ENCODE data around the gene SGIP1.

SGIP1 gene

DNA sequence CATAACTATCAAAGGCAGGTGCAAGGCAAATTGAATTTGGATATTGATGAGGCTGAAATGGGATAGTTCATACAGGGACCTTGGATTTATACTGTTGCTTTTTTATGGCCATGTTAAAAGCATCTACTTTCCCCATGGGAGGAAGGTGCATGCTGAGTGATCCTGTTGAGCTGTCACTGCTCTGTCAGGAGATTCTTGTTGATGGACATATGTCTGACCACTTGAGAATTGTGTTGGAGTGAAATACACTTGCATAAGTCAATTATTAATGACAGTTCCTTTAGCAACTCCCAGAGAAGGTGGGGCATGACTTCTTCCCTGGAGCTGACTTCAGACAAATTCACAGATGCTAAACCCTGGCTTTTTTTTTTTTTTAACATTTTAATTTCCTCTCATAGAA lies 159.9 kb downstream of the SGIP1 start:
- ATAC-seq (ENCODE audit: low read depth) (no peak), DNase-seq (ENCODE audit: low spot score) (no peak)
- H3K4me1 ChIP-seq (ENCODE audit: insufficient read depth, poor library complexity, severe bottlenecking), result no peaks in the 10 kb centered on the region
- TF ChIP-seq, protein P1, sequence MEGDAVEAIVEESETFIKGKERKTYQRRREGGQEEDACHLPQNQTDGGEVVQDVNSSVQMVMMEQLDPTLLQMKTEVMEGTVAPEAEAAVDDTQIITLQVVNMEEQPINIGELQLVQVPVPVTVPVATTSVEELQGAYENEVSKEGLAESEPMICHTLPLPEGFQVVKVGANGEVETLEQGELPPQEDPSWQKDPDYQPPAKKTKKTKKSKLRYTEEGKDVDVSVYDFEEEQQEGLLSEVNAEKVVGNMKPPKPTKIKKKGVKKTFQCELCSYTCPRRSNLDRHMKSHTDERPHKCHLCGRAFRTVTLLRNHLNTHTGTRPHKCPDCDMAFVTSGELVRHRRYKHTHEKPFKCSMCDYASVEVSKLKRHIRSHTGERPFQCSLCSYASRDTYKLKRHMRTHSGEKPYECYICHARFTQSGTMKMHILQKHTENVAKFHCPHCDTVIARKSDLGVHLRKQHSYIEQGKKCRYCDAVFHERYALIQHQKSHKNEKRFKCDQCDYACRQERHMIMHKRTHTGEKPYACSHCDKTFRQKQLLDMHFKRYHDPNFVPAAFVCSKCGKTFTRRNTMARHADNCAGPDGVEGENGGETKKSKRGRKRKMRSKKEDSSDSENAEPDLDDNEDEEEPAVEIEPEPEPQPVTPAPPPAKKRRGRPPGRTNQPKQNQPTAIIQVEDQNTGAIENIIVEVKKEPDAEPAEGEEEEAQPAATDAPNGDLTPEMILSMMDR (IDR thresholded peaks at IDR 0.05; ENCODE audit: poor library complexity, severe bottlenecking), result no peak
- H3K36me3 ChIP-seq (ENCODE audit: low read depth), result no peaks in the 10 kb centered on the region
- H3K9me3 ChIP-seq (ENCODE audit: severe bottlenecking), result no peaks in the 10 kb centered on the region
- H3K27ac ChIP-seq (ENCODE audit: poor library complexity, severe bottlenecking), result no peak overlapping the region
- no peaks in the 10 kb centered on the region for H3K27me3 ChIP-seq (ENCODE audit: insufficient read depth, poor library complexity, severe bottlenecking)
- no peak overlapping the region for H3K4me3 ChIP-seq (ENCODE audit: severe bottlenecking)

DNA sequence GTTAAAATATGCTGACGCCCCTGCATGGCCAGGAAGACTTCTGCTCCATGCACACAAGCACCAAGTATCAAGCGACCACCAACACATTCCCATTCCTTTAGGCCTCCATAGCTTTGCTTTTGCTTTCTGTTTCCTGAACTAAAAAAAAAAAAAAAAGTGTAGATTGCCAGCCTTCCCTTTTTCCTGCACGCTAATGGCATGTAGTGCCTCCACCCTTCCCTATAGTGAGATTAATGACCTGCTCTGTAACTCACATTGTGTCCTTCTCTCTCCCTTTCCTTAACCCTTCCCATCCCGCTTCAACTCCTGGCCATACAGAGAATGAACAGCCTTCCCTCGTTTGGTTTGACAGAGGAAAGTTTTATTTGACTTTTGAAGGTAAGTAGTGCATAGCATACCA lies 161.2 kb downstream of the SGIP1 start:
- DNase-seq (ENCODE audit: low spot score) (no peak), ATAC-seq (ENCODE audit: low read depth) (no peak)
- H3K9me3 ChIP-seq (ENCODE audit: severe bottlenecking), result no peaks in the 10 kb centered on the region
- no peaks in the 10 kb centered on the region for H3K4me1 ChIP-seq (ENCODE audit: insufficient read depth, poor library complexity, severe bottlenecking)
- H3K27me3 ChIP-seq (ENCODE audit: insufficient read depth, poor library complexity, severe bottlenecking), result no peaks in the 10 kb centered on the region
- no peaks in the 10 kb centered on the region for H3K36me3 ChIP-seq (ENCODE audit: low read depth)
- H3K4me3 ChIP-seq (ENCODE audit: severe bottlenecking), result no peak overlapping the region
- TF ChIP-seq, protein P1 (IDR thresholded peaks at IDR 0.05; ENCODE audit: poor library complexity, severe bottlenecking), result no peak
- H3K27ac ChIP-seq (ENCODE audit: poor library complexity, severe bottlenecking), result no peak overlapping the region

DNA sequence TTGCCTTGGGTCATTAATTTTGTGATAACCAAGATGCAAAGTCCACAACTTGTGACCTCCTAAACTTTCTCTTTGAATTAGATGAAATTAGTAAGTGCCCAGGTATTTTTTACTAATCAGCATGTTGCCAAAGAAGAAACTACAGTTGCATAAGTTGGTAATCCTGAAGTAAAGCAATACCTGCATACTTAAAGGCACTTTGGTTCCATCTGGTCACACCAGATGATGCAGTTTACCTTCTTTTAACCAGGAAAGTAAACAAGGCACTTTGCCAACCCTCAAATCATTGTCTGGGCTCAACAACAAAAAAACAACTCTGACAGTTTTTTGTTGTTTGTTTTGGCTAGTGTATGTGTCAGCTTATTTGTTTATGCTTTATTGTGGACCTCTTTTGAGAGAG lies 162.8 kb downstream of the SGIP1 start:
- no peak overlapping the region for H3K27ac ChIP-seq (ENCODE audit: poor library complexity, severe bottlenecking)
- TF ChIP-seq, protein P1 (IDR thresholded peaks at IDR 0.05; ENCODE audit: poor library complexity, severe bottlenecking), result no peak
- H3K4me3 ChIP-seq (ENCODE audit: severe bottlenecking), result no peak overlapping the region
- no peaks in the 10 kb centered on the region for H3K36me3 ChIP-seq (ENCODE audit: low read depth)
- DNase-seq (ENCODE audit: low spot score) (no peak), ATAC-seq (ENCODE audit: low read depth) (no peak)
- no peaks in the 10 kb centered on the region for H3K9me3 ChIP-seq (ENCODE audit: severe bottlenecking)
- H3K4me1 ChIP-seq (ENCODE audit: insufficient read depth, poor library complexity, severe bottlenecking), result no peaks in the 10 kb centered on the region
- no peaks in the 10 kb centered on the region for H3K27me3 ChIP-seq (ENCODE audit: insufficient read depth, poor library complexity, severe bottlenecking)

DNA sequence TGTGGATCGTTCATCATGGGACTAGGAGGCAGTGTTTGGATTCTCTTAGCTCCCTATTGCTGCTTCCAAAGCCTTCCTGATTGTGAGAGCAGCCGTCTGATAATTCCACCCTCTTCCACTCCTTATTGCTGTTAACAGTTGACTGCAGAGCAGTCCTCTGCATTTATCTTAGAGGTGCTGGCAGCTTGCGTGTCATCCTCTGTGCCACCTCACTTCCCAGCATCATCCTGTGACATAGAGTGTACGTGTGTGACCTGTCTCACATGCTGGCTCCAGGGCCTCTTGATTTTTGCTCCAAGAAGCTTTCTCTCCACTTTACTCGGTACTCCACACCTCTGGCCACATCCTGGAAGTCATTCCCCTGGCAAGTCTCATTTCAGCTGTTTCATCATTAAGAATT lies 165.3 kb downstream of the SGIP1 start:
- H3K36me3 ChIP-seq (ENCODE audit: low read depth), result no peaks in the 10 kb centered on the region
- ATAC-seq (ENCODE audit: low read depth) (no peak), DNase-seq (ENCODE audit: low spot score) (no peak)
- TF ChIP-seq, protein P1 (IDR thresholded peaks at IDR 0.05; ENCODE audit: poor library complexity, severe bottlenecking), result no peak
- H3K4me1 ChIP-seq (ENCODE audit: insufficient read depth, poor library complexity, severe bottlenecking), result no peaks in the 10 kb centered on the region
- no peaks in the 10 kb centered on the region for H3K27me3 ChIP-seq (ENCODE audit: insufficient read depth, poor library complexity, severe bottlenecking)
- no peak overlapping the region for H3K27ac ChIP-seq (ENCODE audit: poor library complexity, severe bottlenecking)
- no peaks in the 10 kb centered on the region for H3K9me3 ChIP-seq (ENCODE audit: severe bottlenecking)
- H3K4me3 ChIP-seq (ENCODE audit: severe bottlenecking), result no peak overlapping the region

DNA sequence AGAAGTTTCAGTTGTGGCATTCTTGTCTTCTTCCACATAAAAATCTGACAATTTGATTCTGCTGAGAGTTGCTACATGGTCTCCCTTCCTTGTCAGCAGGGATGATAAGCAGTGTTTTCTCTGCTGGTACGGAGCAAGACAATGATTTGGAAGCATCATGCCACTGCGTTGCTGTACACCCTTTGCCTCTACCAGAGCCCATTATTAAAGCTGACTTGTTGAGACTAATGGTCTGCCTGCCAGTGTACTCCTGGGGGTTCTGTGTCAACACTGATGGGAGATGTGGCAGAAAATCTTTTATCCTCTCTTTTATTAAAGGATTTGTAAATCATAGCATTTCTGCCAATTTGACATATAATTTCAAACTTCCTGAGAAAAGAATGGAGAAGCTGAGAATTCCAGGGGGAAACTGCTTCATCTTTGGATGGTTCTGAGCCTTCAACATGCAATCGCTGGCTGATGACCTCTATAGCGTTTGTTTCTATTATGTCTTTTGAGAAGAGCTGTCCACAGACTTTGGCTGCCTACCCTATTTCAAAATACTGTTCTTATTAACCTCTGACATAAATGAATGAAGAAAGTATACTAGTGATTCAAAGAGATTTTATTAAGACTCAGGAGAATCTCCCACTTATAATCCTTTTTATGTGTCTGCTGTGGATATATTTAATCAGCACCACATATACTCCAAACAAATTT lies 170.4 kb downstream of the SGIP1 start:
- no peaks in the 10 kb centered on the region for H3K9me3 ChIP-seq (ENCODE audit: severe bottlenecking)
- H3K27ac ChIP-seq (ENCODE audit: poor library complexity, severe bottlenecking), result no peak overlapping the region
- ATAC-seq (ENCODE audit: low read depth) (no peak), DNase-seq (ENCODE audit: low spot score) (no peak)
- no peak overlapping the region for H3K4me3 ChIP-seq (ENCODE audit: severe bottlenecking)
- TF ChIP-seq, protein P1 (IDR thresholded peaks at IDR 0.05; ENCODE audit: poor library complexity, severe bottlenecking), result no peak
- H3K4me1 ChIP-seq (ENCODE audit: insufficient read depth, poor library complexity, severe bottlenecking), result no peaks in the 10 kb centered on the region
- H3K27me3 ChIP-seq (ENCODE audit: insufficient read depth, poor library complexity, severe bottlenecking), result no peaks in the 10 kb centered on the region
- no peaks in the 10 kb centered on the region for H3K36me3 ChIP-seq (ENCODE audit: low read depth)
